Astrocyte (in vitro differentiated cells and primary cell): Measurements from ENCODE around the gene ADH6.

Source experiments
- EZH2 ChIP-seq: IDR thresholded peaks from 2 replicates; pipeline ENCODE4 v1.6.1; 2012; ENCODE audit warnings: mild to moderate bottlenecking, low read length, inconsistent platforms; ENCODE audit not compliant: insufficient read depth
- TF ChIP-seq, protein P1 (sequence below): IDR thresholded peaks from 2 replicates; pipeline ENCODE4 v1.5.1; 2011; ENCODE audit warnings: low read depth, mild to moderate bottlenecking, inconsistent platforms, low read length, moderate library complexity; ENCODE audit not compliant: insufficient read depth

DNA sequence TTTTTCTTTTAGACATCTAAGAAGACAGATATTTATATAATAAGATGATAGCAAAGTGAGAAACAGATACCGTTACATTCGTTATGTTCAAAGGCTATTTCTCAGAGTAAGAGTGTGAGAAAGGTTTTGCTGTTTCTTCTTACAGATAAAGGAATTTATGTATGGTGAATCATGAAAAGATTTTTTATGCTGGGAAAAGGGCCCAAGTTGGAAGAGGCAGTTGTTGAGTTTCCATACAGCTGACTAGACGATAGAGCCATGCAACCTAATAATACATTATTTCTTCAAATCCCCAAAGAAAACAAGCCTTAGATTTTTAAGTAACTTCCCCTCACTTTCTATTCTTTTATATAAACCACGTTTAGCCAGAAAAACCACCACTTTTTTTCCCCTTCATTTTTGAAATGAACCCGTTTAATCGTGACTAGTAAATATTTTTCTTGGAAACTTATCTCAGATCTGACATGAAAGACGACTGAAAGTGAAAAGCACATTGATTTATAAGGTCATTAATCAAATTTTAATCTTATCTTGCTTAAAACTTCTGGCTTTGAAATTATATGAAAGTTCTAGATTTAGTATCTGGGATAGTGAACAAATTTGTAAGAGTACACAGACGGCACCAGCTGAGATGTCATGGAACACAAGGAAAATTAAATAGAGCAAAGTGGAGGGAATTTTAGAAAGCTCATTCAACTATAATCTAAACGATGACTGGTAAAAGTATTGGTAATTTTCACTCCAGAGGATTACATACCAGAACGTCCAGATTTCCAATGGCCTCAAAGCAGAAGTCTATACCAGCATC, 10.9 kb downstream of the ADH6 start:
- TF ChIP-seq, protein P1, sequence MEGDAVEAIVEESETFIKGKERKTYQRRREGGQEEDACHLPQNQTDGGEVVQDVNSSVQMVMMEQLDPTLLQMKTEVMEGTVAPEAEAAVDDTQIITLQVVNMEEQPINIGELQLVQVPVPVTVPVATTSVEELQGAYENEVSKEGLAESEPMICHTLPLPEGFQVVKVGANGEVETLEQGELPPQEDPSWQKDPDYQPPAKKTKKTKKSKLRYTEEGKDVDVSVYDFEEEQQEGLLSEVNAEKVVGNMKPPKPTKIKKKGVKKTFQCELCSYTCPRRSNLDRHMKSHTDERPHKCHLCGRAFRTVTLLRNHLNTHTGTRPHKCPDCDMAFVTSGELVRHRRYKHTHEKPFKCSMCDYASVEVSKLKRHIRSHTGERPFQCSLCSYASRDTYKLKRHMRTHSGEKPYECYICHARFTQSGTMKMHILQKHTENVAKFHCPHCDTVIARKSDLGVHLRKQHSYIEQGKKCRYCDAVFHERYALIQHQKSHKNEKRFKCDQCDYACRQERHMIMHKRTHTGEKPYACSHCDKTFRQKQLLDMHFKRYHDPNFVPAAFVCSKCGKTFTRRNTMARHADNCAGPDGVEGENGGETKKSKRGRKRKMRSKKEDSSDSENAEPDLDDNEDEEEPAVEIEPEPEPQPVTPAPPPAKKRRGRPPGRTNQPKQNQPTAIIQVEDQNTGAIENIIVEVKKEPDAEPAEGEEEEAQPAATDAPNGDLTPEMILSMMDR, result no peak
- TF ChIP-seq EZH2, result no peak
